Smooth muscle cell (in vitro differentiated cells): ENCODE data around the gene CAMK2A. TPM values are rescaled to one million over a fixed set of nuclear protein-coding genes. Genes with fewer than 3 reads are reported as not detected.

Source experiments
- DNase-seq: peaks from one replicate; lab custom pipeline; 2025; ENCODE audit not compliant: unreplicated experiment; lab: John Stamatoyannopoulos, UW
- H2AFZ ChIP-seq: fragments of 200-600 bp; sonication (generic); 2 replicates; pipeline ENCODE4 v1.6.0; 2016; ENCODE audit warnings: antibody characterized with exemption, low read depth, mild to moderate bottlenecking
- H3F3A ChIP-seq: fragments of 200-600 bp; sonication (generic); 2 replicates; pipeline ENCODE4 v1.6.0; 2017; ENCODE audit warnings: antibody characterized with exemption, low read depth
- H3K27ac ChIP-seq: fragments of 200-600 bp; sonication (generic); 2 replicates; pipeline ENCODE4 v1.5.1; 2016; ENCODE audit warnings: low read depth, mild to moderate bottlenecking
- H3K27me3 ChIP-seq: fragments of 200-600 bp; sonication (generic); 2 replicates; pipeline ENCODE4 v1.6.1; 2016; ENCODE audit warnings: low read depth, mild to moderate bottlenecking
- H3K36me3 ChIP-seq: fragments of 200-600 bp; sonication (generic); 2 replicates; pipeline ENCODE4 v1.5.1; 2016; ENCODE audit warnings: low read depth
- H3K4me1 ChIP-seq: fragments of 200-600 bp; sonication (generic); 2 replicates; pipeline ENCODE4 v1.5.1; 2016; ENCODE audit warnings: low read depth
- H3K4me2 ChIP-seq: fragments of 200-600 bp; sonication (generic); 2 replicates; pipeline ENCODE4 v1.6.0; 2016; ENCODE audit warnings: mild to moderate bottlenecking
- H3K4me3 ChIP-seq: fragments of 200-600 bp; sonication (generic); 2 replicates; pipeline ENCODE4 v1.5.1; 2016; ENCODE audit warnings: mild to moderate bottlenecking
- H3K79me2 ChIP-seq: fragments of 200-600 bp; sonication (generic); 2 replicates; pipeline ENCODE4 v1.6.0; 2016; ENCODE audit warnings: low read depth, mild to moderate bottlenecking
- H3K9ac ChIP-seq: fragments of 200-600 bp; sonication (generic); 2 replicates; pipeline ENCODE4 v1.6.0; 2016; ENCODE audit warnings: low read depth
- H3K9me3 ChIP-seq: fragments of 200-600 bp; sonication (generic); replicated peaks from 2 replicates; pipeline ENCODE4 v1.5.1; 2016; ENCODE audit warnings: low read depth
- H4K20me1 ChIP-seq: fragments of 200-600 bp; sonication (generic); 2 replicates; pipeline ENCODE4 v1.6.0; 2016; ENCODE audit warnings: low read depth
- WGBS: methylation state at CpG from one replicate; pipeline ENCODE4 v1.1.7; 2016; ENCODE audit warnings: low lambda C conversion rate; 5-methylcytosine and 5-hydroxymethylcytosine counted together
- polyA plus RNA-seq: library from polyadenylated mRNA; unstranded; fragments of >200 nt; fragmentation: Nextera tagmentation; extraction: Ambion mirVana; gene quantifications from 2 replicates; pipeline ENCODE4 v1.2.1, GENCODE V29; 2016
- total RNA-seq: library from RNA; depleted of rRNA; stranded (reverse); fragments of >200 nt; gene quantifications from 2 replicates; pipeline ENCODE4 v1.2.3, GENCODE V29; 2014
- TF ChIP-seq, protein P1 (sequence below): fragments of 200-600 bp; sonication (generic); IDR thresholded peaks from 2 replicates; pipeline ENCODE4 v1.5.1; 2017; ENCODE audit warnings: borderline replicate concordance, mild to moderate bottlenecking, antibody characterized with exemption; ENCODE audit not compliant: insufficient read depth, poor library complexity, severe bottlenecking

CAMK2A gene
- total and polyA plus RNA-seq, 2 experiments from 2014 or later, result 0.83 to 1.6 TPM

- no peak for DNase-seq
- TF ChIP-seq, protein P1, sequence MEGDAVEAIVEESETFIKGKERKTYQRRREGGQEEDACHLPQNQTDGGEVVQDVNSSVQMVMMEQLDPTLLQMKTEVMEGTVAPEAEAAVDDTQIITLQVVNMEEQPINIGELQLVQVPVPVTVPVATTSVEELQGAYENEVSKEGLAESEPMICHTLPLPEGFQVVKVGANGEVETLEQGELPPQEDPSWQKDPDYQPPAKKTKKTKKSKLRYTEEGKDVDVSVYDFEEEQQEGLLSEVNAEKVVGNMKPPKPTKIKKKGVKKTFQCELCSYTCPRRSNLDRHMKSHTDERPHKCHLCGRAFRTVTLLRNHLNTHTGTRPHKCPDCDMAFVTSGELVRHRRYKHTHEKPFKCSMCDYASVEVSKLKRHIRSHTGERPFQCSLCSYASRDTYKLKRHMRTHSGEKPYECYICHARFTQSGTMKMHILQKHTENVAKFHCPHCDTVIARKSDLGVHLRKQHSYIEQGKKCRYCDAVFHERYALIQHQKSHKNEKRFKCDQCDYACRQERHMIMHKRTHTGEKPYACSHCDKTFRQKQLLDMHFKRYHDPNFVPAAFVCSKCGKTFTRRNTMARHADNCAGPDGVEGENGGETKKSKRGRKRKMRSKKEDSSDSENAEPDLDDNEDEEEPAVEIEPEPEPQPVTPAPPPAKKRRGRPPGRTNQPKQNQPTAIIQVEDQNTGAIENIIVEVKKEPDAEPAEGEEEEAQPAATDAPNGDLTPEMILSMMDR, result no peak
- Histone ChIP-seq H3K27ac (peak overlapping the region; percentile 98), H3K9ac (peak overlapping the region; percentile 68), H3K4me2 (no peak overlapping the region), H3F3A (peaks cover 35% of the 10 kb centered on the region), H3K9me3 (no peaks in the 10 kb centered on the region), H3K79me2 (no peaks in the 10 kb centered on the region), H3K4me3 (no peak overlapping the region), H3K27me3 (no peaks in the 10 kb centered on the region), H4K20me1 (no peaks in the 10 kb centered on the region), H3K4me1 (peaks cover 31% of the 10 kb centered on the region), H2AFZ (no peak overlapping the region), H3K36me3 (no peaks in the 10 kb centered on the region)
- 74% methylated on average over 3 of the region's 3 CpGs for WGBS
Measured at GRCh38 chr5:150316320-150316719, 26.7 kb upstream of the CAMK2A start.

DNA sequence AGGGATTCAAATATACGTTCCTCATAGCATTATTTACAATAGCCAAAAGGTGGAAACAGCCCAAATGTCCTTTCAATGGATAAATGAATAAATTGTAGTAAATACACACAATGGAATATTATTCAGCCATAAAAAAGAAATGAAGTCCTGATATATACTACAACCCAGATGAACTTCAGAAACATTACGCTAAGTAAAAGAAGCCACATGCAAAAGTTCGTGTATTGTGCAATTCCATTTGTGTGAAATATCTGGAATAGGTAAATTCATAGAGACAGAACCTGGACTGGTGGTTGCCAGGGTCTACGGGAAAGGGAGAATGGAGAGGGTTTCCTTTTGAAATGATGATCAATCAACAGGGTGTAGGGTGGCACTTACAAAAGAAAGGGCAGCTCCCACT, 25.7 kb upstream of the CAMK2A start:
- H3K79me2 ChIP-seq, result no peaks in the 10 kb centered on the region
- H3K4me2 ChIP-seq, result no peak overlapping the region
- H3F3A ChIP-seq, result peaks cover 34% of the 10 kb centered on the region
- no peak for DNase-seq
- no peaks in the 10 kb centered on the region for H3K27me3 ChIP-seq
- no peak overlapping the region for H2AFZ ChIP-seq
- H3K27ac ChIP-seq, result no peak overlapping the region
- H4K20me1 ChIP-seq, result no peaks in the 10 kb centered on the region
- WGBS, result 95% methylated on average over 4 of the region's 4 CpGs
- H3K9ac ChIP-seq, result no peak overlapping the region
- no peaks in the 10 kb centered on the region for H3K36me3 ChIP-seq
- H3K9me3 ChIP-seq, result no peaks in the 10 kb centered on the region
- H3K4me3 ChIP-seq, result no peak overlapping the region
- H3K4me1 ChIP-seq, result peaks cover 27% of the 10 kb centered on the region
- TF ChIP-seq, protein P1, result no peak

GRCh38 chr5:150313921-150314716, 24.5 kb upstream of the CAMK2A start:
- no peak overlapping the region for H3K27ac ChIP-seq
- H3K4me3 ChIP-seq, result no peak overlapping the region
- 93% methylated on average over 6 of the region's 6 CpGs for WGBS
- H3K4me1 ChIP-seq, result peaks cover 22% of the 10 kb centered on the region
- TF ChIP-seq, protein P1, result no peak
- no peaks in the 10 kb centered on the region for H3K36me3 ChIP-seq
- H3K9me3 ChIP-seq, result no peaks in the 10 kb centered on the region
- H2AFZ ChIP-seq, result no peak overlapping the region
- H3F3A ChIP-seq, result peaks cover 26% of the 10 kb centered on the region
- no peak for DNase-seq
- H3K27me3 ChIP-seq, result no peaks in the 10 kb centered on the region
- no peaks in the 10 kb centered on the region for H3K79me2 ChIP-seq
- H4K20me1 ChIP-seq, result no peaks in the 10 kb centered on the region
- no peak overlapping the region for H3K4me2 ChIP-seq
- no peak overlapping the region for H3K9ac ChIP-seq

DNA sequence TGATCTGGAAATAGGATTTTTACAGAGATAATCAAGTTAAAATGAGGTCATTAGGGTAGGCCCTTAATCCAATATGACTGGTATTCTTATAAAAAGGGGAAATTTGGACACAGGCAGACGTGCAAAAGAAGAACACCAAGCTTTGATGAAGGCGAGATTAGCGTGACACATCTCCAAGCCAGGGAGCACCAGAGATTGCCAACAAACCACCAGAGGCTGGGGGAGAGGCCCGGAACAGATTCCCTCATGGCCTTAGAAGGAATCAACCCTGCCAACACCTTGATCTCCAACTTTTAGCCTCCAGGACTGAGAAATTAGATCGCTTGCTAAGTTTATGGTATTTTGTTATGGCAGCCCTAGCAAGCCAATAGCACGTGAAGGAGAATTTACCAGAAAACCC, 23.9 kb upstream of the CAMK2A start:
- Histone ChIP-seq H2AFZ (no peak overlapping the region), H3K4me2 (no peak overlapping the region), H3F3A (peaks cover 24% of the 10 kb centered on the region), H3K27ac (no peak overlapping the region), H3K9me3 (no peaks in the 10 kb centered on the region), H3K4me3 (no peak overlapping the region), H3K4me1 (peaks cover 18% of the 10 kb centered on the region), H3K36me3 (no peaks in the 10 kb centered on the region), H3K9ac (no peak overlapping the region), H3K27me3 (no peaks in the 10 kb centered on the region), H3K79me2 (no peaks in the 10 kb centered on the region), H4K20me1 (no peaks in the 10 kb centered on the region)
- TF ChIP-seq, protein P1, result no peak
- no peak for DNase-seq
- WGBS, result 76% methylated on average over 6 of the region's 6 CpGs
